ENCODE results near the gene KHDC4.
"Not testable (repeated sequence)": the region's sequence is repeated elsewhere in the genome, so short reads cannot be mapped to it uniquely, and the experiment has no call there.

KHDC4 gene

DNA sequence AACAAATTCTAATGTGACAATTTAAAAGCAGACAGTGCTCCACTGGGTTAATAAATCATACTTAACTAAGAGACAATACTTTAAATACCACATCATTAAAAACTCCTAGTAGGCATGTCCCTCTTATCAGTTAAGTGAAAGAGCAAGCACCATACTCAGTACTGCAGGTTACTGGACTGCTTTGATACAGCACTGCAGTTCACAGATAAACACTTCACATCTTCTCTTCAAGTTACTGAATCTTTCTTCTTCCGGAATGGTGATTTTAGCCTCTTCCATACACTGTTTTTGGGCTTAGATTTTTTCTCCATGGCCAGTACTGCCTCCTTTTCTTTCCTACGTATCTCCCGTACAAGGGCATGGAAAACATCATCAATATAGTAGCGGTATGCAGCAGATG is 34.1 kb downstream of the KHDC4 start:
- peak; percentile 38 for DNase-seq (ENCODE audit: low spot score)

DNA sequence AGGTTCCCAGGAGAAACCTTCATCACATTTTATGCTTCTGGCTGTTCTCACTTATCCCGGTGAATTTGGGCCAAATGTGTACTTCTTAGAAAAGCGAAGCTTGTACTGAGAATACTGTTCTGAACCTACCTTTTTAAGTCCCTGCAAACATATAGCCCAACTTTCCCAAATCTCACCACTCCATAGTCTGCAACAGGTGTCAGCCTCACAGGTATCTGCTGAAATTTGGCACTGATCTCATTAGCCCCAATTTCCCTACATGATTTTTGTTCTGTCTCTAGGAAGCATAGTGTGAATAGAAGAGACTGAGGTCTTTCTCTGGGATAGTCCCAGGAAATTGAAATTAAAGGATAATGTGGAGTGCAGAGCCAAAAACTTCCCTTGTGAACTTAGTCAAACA is 34.5 kb downstream of the KHDC4 start:
- DNase-seq (ENCODE audit: low spot score): no peak

DNA sequence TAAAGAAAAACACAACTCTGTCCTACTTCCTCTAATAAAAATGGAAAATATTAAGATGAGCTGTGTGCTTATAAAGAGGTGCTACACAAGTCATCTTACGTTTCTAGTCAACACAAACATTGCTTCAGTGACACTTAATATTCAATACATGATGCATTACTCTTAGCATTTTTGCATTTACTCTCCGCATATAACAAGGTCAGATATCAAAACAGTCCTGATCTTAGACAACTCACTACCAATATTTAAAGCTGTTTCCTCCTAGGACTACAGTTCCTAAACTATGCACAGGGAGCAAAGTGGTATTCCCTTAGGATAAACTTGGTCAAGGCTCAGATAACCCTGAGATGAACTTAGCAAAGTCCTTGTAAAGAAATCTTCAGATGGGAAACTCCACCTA is 35.3 kb downstream of the KHDC4 start:
- no peak for DNase-seq (ENCODE audit: low spot score)

DNA sequence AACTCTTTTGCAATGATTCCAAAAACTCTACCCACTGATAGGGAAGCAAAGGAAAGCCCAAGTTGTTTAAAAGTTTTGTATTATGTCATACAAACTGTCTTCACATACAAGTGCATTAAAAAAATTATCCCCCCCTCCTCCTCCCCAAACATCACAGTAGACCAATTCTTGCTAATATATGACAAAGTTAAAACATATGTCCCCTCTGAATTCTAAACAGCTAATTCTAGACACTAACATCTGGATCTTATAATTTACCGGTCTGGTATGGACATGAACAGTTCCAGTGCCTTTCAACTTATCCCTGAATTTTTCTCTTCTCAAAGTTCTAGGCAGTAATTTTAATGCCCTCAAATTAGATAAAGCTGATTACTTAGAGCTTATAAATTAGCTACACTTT is 36.5 kb downstream of the KHDC4 start:
- no peak for DNase-seq (ENCODE audit: low spot score)

DNA sequence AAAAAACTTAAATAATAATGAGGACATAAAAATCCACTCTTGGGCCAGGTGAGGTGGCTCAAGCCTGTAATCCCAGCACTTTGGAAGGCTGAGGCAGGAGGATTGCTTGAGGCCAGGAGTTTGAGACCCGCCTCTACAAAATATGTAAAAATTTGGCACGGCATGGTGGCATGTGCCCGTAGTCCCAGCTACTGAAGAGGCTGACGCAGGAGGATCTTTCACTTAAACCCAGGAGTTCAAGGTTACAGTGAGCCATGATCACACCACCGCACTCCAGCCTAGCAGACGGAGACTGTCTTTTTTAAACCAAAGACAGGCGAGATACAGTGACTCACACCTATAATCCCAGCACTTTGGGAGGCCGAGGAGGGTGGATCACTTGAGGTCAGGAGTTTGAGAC is 37.7 kb downstream of the KHDC4 start:
- not testable (repeated sequence) for DNase-seq (ENCODE audit: low spot score)

DNA sequence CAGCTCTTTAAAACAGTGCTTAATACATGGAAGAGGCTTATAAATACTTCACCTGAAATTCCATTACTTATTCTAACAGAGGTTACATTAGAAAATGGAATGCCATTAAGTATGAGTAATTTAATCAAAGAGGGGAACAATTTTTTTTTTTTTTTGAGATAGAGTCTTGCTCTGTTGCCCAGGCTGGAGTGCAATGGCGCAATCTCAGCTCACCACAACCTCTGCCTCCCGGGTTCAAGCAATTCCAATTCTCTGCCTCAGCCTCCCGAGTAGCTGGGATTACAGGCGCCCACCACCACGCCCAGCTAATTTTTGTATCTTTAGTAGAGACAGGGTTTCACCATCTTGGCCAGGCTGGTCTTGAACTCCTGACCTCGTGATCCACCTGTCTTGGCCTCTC is 38.6 kb downstream of the KHDC4 start:
- DNase-seq (ENCODE audit: low spot score): not testable (repeated sequence)

DNA sequence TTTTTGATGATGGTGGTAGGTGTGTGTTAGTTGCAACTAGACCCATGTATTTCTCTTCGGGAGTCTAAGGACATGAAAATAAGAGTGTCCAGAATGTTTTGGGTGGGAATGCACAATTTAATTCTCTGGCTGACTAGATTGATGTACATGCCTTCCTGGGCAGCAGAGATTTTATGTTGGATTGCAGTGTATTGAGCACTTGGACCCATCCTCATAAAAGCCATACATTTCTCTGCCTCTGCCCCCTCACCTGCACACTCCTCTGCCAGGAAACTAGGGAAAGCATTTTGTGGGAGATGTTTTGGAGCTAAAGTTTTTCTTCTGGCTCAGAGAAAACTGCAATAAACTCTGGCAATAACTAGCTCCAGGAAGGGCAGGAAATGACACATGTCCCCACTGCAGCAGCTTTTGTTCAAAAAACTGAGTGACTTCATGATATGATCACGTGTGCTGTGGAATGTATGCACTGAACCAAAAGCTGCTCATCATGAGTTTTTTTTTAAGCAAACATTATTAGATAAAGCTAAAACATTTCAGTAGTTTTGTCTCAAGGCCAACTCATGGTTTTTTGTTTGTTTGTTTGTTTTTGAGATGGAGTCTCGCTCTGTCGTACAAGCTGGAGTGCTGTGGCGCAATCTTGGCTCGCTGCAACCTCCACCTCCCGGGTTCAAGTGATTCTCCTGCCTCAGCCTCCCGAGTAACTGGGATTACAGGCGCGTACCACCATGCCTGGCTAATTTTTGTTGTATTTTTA is 40.6 kb downstream of the KHDC4 start:
- no peak for DNase-seq (ENCODE audit: low spot score)

DNA sequence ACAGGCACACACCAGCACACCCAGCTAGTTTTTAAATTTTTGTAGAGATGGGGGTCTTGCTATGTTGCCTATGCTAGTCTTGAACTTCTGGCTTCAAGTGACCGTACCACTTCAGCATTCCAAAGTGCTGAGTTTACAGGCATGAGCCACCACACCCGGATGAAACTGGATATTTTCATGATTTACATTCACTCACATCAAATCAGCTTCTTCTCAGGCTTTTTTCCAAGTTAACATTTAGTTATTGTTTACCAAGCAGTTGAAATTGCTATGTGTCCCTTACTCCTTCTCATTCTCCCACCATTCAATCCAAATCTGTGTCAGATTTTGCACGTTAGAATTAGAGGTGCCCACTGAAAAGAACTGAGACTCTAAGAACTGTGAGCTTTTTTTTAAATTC is 41.4 kb downstream of the KHDC4 start:
- no peak for DNase-seq (ENCODE audit: low spot score)

DNA sequence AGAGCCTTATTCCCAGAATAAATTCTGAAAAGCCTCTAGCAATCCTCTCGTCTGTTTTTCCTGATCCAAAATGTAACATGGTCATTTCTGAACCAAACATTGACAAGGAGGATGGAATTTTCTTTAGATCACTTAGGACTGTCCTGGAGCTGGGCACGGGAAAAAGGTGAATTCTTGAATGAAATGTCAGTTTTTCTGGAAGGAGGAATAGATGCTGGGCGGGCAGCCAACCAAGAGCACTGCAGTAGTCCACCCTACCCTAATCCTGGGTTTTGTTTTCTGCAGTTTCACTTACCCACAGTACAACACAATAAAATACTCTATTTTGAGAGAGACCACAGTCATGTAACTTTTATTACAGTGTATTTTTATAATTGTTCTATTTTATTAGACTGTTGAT is 44.0 kb downstream of the KHDC4 start:
- no peak for DNase-seq (ENCODE audit: low spot score)

DNA sequence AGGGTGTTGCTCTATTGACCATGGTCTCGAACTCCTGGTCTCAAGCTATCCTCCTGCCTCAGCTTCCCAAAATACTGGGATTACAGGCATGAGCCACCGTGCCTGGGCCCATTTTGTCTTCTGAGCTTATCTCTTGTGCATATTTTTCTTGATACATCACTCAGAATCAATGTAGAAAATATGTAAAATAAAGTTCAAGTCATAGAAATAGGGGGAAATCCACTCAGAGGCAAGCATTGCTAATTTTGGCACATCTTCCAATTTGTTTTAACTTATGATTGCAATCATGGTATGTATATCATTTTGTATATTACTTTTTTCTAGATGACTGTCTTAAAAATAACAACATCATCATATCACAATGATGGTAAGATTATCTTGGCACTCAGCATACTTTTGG is 44.6 kb downstream of the KHDC4 start:
- DNase-seq (ENCODE audit: low spot score): no peak

DNA sequence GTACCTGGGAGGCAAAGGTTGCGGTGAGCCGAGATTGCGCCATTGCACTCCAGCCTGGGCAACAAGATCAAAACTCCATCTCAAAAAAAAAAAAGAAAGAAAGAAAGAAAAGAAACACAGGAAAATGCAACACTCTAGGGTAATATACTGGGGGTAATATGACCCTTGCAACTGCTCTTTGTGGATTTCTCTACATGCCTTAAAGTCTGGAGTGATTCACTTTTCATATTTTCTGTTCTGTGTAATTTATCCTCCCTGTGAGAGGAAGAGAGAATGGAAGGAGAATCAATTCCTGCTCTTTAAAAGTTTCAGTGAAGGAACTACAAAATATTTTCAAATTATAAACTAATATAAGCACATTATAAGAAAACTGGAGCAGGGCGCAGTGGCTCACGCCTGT is 45.7 kb downstream of the KHDC4 start:
- no peak for DNase-seq (ENCODE audit: low spot score)

DNA sequence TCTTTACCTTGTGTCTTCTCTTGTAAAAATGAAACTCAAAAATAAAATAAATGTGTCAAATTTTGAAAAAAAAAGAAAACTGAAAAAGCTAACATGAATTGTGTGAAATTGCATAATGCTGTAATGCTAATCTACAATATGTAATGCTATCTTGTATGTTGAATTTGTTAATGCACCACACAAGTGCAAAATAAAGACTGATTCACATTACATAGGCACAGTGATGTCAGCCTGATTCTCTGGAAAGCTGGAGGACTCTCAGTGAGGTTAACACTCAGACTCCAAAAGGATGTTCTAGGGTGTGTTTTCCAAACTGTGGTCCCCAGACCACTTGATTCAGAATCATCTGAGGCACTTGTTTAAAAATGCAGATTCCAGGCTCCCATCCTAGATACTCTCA is 49.2 kb downstream of the KHDC4 start:
- no peak for DNase-seq (ENCODE audit: low spot score)

DNA sequence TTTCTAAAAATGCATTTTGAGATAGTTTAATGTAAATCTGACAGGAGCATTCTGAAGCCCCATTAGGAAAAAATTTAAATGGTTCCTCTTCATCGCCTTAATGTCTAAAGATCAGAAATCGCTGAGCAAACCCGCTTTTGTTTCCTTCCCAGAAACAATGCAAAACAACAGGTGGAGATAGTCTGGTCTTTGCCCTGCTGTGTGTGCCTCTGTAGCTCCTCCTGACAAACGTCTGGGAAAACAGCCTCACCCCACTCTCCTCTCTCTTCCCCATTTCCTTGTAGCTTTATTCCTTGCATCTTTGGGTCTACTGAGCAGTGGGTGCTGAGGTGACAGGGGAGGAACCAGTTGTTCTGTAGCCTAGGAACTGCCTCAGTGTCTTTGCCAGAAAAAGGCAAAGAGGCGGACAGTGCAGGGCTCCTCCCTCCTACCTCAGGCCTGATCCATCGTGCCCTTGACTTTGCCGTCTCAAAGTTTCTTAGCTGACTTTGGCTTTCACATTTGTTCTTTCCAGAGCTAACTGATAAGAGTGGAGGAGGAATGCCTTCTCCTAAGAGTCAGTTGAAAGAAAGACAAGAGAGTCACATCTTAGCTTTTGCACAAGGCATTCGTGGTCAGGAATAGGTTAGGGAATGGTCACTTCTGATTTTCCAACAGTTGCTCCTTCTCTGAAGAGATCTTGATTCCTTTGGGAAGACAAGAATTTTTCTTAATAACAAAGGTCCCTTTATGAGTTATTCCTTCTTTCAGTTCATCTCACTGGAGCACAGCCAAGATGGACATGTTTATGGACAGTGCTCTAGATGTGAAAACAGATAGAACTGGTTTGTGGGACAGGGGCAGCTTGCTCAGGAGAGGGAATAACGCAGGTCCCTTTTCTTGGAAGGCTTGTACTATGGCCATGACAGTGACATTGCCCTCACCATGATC is 49.9 kb downstream of the KHDC4 start:
- no peak for DNase-seq (ENCODE audit: low spot score)

DNA sequence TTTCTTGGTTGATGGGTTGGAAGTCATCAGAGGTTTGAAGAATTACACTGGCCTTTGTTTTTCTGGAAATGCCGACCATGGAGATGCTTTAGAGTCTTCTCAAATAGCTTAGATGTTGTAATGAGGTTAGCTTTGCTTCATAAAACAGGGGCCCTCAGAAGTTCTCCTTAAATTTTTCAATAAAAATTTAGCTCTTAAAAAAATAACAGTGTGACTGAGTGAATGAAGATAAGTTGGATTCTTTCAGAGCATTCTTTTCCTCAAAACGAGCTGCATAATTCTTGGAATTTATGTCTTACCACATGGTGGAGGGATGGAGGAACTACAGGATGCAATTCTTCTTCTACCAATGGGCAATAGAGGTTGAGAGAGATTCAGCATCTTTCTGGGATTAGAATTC is 51.4 kb downstream of the KHDC4 start:
- no peak for DNase-seq (ENCODE audit: low spot score)

DNA sequence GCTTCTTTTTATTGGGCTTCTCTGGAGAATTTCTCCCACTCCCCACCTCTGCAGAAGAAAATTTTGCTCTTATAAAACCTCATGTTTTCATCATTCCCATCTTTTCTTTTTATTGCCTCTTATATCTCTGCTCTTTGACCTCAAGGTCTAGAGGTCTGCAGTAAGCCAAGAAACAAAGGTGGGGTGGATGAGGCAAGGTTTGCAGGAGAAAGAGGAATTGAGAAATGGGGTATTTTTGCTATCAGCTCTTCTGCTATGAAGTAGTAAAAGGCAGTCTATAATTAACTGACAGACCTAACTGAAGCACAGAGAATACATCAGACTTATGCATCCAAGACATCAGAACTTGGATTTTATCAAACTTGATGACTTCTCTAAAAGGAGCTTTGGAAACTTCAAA is 52.0 kb downstream of the KHDC4 start:
- no peak for DNase-seq (ENCODE audit: low spot score)

DNA sequence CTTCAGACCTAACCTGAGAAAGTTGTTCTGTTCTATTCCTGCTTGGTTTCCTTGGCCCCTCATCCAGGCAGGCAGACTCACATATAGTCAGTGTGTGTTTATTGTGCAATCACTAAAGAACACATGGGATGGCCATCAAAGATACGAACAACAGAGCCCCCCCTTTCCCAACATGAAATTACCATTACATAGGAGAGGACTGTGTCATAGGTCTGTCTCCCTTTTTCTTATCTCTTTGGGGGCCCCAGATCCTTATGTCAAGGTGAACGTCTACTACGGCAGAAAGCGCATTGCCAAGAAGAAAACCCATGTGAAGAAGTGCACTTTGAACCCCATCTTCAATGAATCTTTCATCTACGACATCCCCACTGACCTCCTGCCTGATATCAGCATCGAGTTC is 53.3 kb downstream of the KHDC4 start:
- DNase-seq (ENCODE audit: low spot score): no peak

DNA sequence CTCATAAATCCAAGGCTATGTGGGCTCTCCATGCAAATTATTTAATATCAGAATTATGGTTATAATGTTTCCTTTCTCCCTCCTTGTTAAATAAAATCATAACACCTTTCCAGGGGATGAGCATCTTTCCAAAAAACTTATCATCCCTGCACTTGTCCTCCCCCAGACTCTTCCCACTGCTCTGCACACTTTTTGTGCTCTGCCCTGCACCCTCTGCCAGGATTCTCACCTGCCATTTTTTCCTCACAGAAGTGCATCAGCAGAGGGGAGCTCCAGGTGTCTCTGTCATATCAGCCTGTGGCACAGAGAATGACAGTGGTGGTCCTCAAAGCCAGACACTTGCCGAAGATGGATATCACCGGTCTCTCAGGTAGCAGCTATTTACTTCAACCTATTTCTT is 54.0 kb downstream of the KHDC4 start:
- DNase-seq (ENCODE audit: low spot score): no peak

DNA sequence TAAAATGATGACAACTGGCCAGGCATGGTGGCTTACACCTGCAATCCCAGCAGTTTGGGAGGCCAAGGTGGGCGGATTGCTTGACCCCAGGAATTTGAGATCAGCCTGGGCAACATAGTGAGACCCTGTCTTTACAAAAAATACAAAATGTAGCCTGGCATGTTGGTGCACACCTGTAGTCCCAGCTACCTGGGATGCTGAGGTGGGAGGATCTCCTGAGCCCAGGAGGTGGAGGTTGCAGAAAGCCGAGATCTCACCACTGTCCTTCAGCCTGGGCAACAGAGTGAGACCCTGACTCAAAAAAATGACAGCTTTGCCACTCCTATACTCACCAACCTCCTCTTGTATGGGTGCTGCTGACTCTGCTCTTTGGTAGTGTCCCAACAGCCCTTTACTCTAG is 56.3 kb downstream of the KHDC4 start:
- no peak for DNase-seq (ENCODE audit: low spot score)

DNA sequence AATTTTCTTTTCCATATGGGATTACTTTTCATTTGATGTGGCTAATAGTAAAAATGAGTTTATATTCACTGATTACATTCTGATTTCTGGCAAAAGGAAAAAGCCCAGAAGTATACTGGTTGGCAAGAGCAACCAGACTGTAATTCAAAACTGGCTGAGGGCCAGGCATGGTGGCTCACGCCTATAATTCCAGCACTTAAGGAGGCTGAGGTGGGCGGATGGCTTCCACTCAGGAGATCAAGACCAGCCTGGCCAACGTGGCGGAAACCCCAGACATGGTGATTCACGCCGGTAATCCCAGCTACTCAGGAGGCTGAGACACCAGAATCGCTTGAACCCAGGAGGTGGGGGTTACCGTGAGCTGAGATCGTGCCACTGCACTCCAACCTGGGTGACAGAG is 60.4 kb downstream of the KHDC4 start:
- no peak for DNase-seq (ENCODE audit: low spot score)

DNA sequence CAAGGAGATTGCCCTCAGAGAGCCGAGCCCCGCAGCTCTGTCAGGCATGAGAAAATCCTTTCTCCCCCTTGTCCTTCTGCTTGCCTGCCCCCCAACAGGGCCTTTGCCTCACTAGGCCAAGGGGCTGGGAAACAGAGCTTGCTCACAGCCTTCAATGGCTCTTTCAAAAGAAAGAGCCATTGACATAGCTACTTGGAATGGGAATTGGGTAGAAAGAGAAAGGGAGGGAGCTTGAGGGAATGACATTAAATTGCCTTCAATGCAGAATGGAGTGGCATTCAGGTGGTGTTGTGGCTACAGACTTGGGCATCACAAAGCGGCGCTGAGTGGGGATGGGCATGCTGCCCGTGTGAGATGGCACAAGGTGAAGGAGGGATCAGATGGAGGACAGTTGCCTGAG is 61.7 kb downstream of the KHDC4 start:
- no peak for DNase-seq (ENCODE audit: low spot score)

DNA sequence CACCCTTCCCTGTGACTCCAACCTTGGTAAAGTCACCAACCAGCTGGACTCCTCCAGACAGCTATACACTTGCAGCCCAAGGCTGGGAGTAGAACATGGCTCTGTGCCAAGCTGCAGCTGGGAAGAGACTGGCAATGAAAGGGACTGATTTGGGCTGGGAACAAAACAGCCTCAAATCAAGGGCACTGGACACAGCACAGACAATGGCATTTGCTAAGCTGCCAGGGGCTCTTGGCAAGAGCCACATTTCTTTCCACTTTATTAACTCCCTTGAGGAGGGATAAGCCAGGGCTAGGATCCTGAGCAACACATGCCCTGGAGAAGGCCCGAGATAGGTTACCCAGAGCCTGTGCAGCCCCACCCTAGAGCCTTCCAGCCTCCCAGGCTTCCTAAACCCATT is 62.8 kb downstream of the KHDC4 start:
- DNase-seq (ENCODE audit: low spot score): no peak

DNA sequence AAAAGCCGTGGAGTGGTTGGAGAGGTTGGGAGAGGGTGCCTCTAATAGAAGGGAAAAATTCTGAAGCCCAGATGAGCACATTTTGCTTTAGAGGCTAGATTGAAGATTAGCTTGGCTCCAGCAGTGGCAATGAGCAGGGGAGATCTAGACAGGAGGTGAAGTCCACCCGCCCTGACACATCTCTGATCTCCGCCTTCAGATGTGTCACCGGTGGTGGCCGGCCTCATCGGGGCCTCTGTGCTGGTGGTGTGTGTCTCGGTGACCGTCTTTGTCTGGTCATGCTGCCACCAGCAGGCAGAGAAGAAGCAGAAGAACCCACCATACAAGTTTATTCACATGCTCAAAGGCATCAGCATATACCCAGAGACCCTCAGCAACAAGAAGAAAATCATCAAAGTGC is 66.4 kb downstream of the KHDC4 start:
- no peak for DNase-seq (ENCODE audit: low spot score)

DNA sequence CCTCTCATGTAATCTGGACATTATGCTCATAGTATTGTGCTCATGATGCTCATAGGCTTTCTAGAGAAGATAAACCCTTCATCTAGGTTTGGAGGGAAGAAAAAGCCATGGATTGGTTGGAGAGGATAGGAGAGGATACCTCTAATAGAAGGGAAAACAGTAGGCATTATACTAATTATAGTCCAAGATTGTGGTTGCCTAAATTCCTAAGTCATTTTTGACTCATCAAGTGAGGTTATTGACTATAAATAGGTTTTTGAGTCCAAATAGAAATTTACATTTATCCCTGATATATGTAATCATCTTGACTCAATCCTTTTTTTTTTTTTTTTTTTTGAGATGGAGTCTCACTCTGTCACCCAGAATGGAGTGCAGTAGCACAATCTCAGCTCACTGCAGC is 69.8 kb downstream of the KHDC4 start:
- DNase-seq (ENCODE audit: low spot score): no peak

All from hematopoietic multipotent progenitor cell treated with erythropoietin and hydrocortisone succinate and interleukin-3 and kit ligand, for 17 days (in vitro differentiated cells).